Daoy (cell line): ENCODE data around the gene RAD51B. TPM values are rescaled to one million over a fixed set of nuclear protein-coding genes. Genes with fewer than 3 reads are reported as not detected.

Source experiments
- DNase-seq: peaks from one replicate; pipeline ENCODE4 v3.0.0-alpha.2; 2015; ENCODE audit warnings: low read depth
- total RNA-seq: library from RNA; depleted of rRNA; stranded (reverse); fragments of >200 nt; shearing (Covaris generic); gene quantifications from 2 replicates; pipeline ENCODE4 v1.2.3, GENCODE V29; 2014

The RAD51B gene
- total RNA-seq, 1 experiment from 2014 or later, result 15.8 TPM

DNA sequence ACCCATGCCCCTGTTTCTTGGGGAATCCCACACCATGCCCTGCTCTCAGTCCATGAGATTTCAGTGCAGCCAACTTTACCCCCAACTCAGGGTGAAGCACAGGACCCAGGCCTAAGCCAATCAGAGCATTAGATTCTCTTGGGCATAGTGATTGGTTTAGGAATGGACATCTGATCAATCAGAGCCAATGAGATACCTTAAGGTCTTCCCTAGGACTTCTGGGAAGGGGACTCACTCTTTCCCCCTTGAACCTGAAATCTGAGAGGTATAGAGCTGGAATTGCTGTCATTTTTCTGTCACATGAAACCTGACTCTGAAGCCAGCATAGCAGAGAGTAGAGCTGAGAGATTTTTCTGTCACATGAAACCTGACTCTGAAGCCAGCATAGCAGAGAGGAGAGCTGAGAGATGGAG, 846.2 kb downstream of the RAD51B start:
- DNase-seq, result no peak

DNA sequence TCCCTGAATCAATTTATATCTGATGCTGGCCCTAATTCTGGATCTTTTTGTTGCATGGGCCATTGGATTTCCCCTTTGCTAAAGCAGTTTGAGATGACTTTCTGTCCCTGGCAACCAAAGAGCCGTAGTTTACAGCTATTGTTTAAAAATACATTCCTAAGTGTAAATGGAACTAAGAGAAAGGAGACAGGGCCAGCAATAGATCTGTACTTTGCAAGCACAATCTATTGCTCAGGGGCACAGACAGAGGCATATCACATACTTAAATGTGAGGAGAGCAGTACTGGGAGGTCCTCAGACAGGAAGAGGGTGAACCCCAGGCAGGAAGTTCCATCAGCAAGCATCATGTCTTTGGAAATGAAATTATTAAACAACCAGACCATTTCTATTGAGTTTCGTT, 846.7 kb downstream of the RAD51B start:
- no peak for DNase-seq

DNA sequence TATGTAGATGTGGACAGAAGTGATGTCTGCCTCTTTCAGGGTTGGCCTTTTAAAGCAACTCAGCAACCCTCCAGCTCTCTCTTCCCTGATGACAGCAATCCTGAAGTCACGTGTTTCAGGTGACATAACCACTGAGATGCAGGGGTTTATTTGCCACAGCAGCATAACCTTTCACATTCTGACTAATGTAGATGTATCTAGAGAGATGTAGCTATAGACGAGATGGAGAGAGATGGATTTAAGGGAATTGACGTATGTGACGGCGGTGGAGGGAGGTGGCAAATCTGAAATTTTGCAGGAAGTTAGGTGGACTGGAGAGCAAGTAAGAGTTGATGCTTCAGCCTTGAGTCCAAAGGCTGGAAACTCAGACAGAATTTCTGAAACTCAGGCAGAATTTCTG, 847.3 kb downstream of the RAD51B start:
- no peak for DNase-seq

DNA sequence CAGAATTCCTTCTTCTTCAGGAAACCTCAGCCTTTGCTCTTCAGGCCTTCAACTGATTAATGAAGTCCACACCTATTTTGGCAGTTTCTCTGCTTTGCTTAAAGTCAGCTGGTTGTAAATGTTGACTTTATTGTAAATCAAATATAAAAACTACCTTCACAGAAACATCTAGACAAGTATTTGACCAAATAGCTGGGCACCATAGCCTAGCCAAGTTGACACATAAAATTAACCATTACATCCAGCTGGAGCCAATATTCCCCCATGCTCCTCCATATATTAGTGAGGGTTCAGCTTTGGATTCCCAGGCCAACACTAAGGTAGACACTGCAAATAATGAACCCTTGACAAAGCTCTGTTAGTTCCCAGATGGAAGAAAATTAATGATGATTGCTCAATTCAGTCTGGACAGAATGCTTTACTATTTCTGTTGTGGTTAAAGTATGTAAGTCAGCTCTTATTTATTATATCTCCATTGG, 847.8 kb downstream of the RAD51B start:
- no peak for DNase-seq

DNA sequence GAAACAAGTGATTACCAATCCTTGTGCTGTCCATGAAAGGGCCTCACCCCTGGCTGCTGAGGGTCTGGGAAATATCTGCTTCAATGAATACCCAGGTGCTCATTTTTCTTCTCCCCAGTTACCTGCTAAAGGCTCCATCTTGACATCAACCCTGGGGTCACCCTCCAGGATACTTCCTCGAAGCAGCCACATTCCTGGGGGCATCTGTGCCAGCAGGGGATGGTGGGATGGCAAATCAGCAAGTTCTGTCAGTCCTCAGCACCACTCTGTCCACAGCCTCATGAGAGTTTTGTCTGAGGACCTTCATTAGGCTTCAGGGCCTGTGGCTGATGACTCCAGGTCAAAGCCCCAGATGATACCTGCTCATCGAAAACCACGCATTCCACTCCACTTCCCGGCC, 848.4 kb downstream of the RAD51B start:
- DNase-seq, result no peak

DNA sequence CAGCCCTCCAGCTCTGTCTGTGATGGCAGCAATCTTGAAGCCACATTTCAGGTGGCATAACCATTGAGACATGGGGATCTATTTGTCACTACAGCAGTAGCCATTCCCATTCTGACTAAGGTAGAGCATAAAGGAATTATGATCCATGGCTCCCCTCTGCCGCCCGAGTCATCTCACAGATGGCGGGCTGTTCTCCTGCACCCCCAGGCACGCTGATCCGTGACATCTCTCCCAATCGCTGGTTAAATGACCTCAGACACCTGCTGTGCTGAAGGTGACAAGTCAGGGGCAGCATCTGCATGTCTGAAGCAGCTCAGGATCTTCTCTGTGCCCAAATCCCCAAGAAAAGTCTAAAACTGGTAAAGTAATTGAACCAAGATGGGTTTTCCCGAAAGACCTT, 849.0 kb downstream of the RAD51B start:
- no peak for DNase-seq

DNA sequence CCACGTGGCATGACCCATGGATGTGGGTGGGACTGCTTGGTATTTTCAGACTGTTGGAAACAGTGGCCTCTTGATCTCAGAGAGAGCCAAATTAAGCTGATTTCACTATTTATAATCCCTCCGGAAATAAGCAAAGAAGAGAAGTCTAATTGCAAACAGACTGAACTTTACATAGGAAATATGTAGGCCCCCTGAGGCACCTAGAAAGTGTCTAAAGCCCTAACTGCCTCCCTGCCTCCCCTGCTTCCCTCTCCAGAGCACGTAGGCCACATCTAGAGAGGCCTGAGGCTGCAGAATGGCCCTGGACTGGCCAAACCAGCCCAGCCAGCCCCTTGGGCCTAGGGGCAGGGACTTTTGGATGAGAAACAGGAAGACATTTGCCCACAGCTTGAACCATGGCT, 849.5 kb downstream of the RAD51B start:
- DNase-seq, result no peak

DNA sequence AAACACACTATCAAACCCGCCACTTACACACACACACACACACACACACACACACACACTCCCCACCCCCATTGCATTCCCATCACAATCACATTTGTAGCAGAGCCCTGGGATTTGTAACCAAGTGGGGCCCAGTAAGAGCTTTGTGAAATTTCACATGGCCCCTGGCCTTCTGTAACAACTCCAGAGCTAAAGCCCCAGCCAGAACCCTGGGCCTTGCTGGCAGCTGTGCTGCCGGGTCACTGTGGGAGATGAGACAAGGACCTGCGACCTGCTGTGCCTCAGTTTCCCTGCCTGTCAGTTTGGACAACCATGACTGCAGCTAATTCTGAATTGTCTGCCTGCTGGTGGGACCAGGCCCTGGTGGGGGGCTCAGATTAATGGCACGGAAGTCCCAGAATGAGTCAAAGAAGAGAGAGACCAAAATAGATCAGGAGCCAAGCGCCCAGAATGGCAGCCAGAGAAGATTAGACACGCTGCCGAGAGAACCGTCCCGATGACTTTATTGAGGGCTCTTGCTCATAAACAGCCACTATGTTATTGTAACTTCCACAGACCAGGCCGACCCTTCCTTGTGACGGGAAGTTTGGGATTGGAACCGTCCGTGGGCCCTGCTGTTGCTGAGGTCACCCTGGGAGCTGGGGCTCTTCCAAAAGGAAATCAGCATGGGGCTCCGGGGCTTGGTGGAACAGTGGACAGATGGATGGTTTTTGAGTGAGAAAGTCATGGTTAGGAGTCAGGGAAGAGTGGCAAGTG, 850.2 kb downstream of the RAD51B start:
- DNase-seq, result no peak

DNA sequence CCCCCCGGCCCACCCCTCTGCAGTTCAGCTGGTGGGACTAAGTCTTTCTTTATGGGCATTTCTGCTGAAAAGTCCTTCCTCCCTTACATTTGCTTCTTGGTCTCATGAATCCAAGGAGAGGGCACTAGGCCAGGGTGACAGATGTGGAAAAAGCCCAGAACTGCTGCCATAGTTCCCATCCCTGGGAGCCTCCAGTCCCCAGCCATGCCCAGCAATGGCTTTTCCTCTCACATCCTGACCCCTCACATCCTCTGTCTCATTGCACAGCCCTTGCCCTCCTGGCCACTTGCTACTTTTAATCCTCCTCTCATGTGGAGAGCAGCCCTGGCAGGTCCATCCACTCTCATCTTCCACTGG, 850.8 kb downstream of the RAD51B start:
- DNase-seq, result no peak

DNA sequence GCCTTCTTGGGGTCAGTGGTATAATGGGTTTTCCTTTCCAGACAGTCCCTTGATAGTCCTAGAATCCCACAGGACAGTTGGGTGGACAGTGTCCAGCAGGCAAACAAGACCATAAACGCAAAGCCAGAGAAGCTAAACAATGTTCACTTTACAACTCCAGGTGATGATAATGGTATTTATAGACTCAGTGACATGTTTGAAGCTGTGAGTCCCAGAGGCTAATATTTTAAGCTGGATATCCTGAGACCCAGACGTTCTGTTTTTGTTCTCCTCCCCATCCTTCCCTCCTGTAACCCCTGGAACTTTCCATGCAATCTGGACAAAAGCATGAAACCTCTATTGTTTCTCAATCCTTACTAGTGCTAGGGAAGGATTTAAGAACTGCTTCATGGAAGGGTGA, 852.3 kb downstream of the RAD51B start:
- no peak for DNase-seq

DNA sequence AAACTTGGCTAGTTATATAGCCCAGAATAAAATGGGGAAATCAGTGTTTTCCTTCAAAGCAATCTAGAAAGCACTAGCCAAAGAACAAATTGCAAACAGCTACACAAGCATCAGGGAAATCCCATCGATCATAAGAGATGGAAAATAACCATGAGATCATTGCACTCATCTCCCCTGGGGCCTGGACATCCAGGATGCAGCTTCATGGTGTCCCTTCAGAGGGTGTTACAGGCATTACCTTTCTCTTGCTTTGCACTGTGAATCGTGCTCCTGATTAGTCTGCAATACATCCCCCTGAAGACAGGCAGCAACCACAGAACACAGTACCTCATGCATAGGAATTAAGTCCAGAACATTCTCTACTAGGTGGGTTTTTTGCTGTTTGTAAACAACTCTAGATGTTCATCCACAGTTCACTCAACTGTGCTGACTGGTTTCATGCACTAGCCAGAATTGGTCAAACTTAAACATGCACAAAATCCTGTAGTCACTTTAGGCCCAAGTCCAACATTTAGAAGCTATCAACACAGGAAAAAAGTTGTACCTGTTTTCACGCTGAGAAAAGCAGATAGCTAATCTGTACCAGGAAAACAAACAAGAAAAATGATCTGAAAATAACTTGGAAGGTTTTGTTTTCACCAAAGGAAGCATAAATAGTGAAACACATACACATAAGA, 853.2 kb downstream of the RAD51B start:
- DNase-seq, result no peak

DNA sequence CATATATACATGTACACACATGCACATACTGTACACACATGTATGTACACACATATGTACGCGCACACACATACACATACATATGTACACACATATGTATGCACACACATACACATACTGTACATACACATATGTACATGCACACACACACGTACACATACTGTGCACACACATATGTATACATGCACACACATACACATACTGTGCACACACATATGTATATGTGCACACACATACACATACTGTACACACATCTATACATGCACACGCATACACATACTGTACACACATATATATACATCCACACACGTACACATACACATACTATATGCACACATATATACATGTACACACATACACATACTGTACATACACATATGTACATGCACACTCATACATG, 853.9 kb downstream of the RAD51B start:
- DNase-seq, result no peak

DNA sequence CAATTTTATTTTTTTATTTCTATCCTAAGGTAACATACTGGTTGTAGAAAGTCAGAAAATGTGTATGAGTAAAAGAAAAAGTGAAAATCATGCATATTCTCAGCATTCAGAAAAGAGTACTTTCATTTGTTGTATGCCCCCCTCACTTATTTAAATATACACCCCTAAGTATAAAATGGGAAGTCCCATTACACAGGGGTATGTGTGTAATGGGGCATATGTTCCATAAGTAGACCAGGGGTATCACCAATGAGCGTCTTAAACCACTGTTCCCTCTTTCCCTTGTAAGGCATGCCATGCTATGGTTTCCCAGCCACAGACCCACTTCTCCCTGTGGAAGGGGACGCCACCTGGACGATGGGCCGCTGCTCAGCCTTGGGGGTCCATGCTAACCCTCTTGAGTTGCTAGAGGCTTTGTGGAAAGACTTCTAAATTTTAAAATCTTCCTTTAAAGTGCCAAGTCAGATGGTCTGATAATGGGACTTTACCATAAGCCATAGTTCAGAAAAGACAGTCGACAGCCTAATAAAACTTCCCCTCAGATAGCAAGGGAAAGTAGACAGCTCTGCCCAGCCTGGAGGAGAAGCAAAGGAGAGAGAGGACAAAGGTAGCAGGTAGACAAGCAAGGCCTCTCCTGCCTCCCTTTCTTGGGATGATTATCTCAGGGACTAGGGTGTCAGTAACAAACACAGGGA, 855.1 kb downstream of the RAD51B start:
- DNase-seq, result no peak

DNA sequence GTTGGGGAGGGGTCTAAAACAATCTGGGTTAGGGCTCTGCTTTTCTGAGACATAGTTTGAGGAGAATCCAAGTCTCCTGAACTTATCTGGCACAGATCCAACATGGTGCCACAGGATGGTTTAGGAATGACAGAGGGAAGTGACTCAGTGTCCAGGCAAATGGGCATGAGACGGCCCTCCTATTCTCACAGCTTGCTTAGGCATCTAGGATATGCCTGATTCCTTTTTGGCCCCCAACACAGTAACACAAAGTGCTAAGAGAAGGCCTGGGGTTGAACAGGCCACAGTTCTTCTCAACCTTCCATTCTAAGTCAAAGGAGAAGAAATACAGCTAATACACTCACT, 855.6 kb downstream of the RAD51B start:
- DNase-seq, result peak; percentile 81

DNA sequence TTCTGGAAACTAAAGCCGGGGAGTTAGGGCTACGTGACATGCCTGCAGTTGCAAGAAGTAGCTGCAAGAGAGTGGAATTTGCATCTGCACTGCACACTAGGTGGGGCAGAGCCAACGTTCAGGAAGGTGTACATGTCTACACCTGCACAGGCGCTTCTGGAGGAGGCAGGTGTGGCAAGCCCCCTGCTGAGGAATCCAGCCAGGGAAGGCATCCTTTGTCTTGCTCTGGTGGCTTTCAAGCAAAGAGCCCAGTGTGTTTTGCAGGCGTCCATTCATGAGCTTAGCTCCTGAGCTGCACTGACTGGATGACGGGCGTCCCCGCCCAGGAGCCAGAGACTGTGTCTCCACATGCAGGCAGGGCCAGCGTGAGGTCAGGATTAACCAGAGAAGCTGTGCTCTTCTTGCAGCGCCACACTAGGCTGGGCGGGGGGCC, 856.9 kb downstream of the RAD51B start:
- no peak for DNase-seq

DNA sequence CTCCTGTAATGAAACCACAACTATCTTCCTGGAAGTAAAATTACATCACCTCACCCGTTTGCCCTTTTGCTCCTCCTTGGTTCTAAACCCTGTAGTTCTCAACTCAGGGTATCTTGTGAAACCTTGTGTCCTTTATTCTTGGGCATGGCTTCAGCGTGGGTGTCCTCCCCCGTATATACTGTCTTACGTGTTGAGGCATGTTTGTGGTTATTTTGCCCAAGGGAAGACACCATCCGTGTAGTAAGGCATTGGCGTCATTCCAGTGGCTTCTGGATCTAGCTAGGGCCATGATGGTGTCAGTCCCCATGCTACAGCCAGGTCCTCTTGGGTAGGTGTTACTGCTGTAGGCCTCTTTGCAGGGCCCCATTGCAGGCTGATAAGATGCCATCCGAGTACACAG, 857.9 kb downstream of the RAD51B start:
- DNase-seq, result no peak

DNA sequence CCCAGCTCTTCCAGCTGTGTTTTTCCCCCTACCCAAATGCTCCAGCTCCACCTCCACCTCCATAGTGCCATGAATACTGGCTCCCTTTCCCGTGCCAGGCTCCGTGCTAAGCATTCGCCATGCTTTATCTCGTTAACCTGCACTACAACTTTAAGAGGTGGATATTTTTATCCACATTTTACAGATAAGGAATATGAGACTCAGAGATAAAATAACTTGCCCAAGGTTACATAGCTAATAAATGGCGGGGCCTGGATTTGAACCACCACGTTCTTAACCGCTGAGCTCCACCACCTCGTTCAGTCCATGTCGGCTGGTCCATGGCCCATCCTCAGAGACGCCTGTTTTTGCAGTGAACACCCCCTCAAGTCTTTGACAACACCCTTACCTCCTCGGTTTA, 858.3 kb downstream of the RAD51B start:
- DNase-seq, result no peak

DNA sequence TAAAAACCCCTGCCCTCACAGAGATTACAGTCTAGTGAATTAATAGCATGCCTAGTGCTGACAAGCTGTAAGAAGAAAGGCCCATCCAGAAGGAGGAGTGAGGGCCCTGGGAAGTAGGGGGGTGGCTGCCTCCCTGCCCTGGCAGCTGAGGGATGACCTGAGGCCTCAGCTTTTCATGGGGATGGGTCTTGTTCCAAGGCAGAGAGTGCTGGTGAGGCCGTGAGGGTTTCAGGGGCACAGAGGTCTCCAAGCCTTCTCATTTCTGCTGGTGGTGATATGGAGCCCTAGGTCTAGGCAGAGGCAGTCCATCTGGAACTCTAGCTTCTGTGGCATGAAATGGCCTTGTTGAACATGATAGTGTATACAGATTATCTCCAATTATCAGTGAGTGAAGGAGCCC, 858.9 kb downstream of the RAD51B start:
- no peak for DNase-seq

DNA sequence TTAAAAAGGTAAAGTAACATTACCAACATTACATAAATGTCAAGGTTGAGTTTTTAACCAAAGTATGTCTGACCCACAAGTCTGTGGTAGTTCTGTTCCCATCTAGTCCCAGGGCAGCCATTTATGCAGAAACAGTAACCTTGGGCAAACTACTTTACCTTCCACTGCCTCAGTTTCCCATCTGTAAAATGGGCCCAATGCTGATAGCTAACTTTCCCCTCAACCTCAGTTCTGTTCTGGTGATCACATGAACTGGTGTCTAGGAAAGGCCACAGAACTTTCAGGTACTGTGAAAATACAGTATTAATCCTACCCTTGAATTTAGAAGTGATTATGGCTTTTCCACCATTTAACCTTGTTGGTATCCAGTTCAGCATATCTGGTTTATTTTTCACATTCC, 859.7 kb downstream of the RAD51B start:
- DNase-seq, result no peak

DNA sequence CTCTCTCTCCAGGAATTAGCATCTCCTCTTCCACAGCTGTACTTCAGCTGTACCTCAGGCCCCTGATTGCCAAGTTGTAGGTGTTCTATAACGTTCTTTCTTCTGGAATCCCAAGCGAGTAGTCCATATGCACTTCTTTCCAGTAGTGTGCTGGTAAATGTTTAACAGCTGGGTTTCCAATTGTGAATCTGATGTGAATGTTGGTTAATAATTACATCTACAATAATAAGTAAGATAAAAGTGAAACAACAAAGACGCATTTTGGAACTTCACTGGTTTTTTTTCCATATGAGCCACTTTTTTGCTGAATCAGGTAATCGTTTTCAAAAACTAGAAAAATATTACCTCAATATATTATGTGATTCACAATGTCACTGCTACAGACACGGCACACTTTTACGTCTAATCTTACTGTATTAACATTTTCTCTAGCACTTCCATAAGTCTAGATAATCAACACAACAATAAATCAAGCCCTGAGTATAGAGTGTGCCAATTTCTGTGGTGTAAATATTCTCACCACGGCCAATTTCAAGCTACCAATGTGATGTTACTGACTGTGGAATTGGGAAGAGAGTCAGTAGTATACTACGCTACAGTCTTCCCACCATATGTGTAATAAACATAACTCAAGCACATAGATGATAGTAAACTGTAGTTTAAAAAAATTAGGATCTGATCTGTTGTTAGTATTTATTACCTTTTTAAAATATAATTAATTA, 860.3 kb downstream of the RAD51B start:
- DNase-seq, result no peak

DNA sequence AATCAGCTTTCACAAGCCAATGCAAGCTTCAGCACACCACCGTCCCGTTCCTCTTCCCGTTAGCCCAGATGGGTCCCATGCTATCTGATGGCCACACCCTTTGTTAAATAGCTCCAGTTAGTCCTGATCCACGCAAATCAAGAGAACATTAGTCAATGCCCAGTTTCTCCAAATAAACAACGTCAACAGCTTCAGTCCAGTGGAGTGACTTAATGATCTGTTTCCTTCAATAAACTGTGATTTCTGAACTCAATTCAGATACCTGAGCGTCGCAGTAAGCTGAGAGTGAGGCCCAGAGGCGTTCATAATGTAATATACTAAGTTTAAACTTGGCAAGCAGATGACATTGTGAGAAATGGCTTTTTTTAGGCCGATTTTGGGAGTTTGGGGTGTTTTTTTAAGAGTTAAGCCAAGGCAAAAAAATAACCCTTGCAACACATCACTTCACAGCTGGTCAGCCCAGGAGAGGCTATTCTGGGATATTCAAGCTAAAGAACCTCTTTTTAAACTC, 861.0 kb downstream of the RAD51B start:
- no peak for DNase-seq
